WERI-Rb-1 (cell line): ENCODE data around the gene PAN3.
"Not testable (repeated sequence)": the region's sequence is repeated elsewhere in the genome, so short reads cannot be mapped to it uniquely, and the experiment has no call there.

Experiments
- DNase-seq: peaks from one replicate; pipeline ENCODE4 v3.0.0-alpha.2; 2020
- H3K27ac ChIP-seq: fragments of 250-450 bp; sonication (Bioruptor Pico); 2 replicates; pipeline ENCODE4 v1.5.1; 2020; ENCODE audit warnings: mild to moderate bottlenecking, moderate library complexity
- H3K27me3 ChIP-seq: fragments of 250-450 bp; sonication (Bioruptor Pico); 2 replicates; pipeline ENCODE4 v1.5.1; 2021; ENCODE audit warnings: mild to moderate bottlenecking, low read depth, moderate library complexity; ENCODE audit not compliant: insufficient read depth, severe bottlenecking
- H3K36me3 ChIP-seq: fragments of 250-450 bp; sonication (Bioruptor Pico); 2 replicates; pipeline ENCODE4 v1.5.1; 2020; ENCODE audit warnings: mild to moderate bottlenecking, moderate library complexity
- H3K4me3 ChIP-seq: 2 replicates; pipeline ENCODE4 v1.5.1; 2011; ENCODE audit warnings: low read depth, mild to moderate bottlenecking, control low read depth, low read length
- H3K9me3 ChIP-seq: fragments of 250-450 bp; sonication (Bioruptor Pico); 2 replicates; pipeline ENCODE4 v1.5.1; 2021; ENCODE audit warnings: mild to moderate bottlenecking, moderate library complexity; ENCODE audit not compliant: severe bottlenecking
- TF ChIP-seq, protein P1 (sequence below): IDR thresholded peaks from 2 replicates; pipeline ENCODE4 v1.5.1; 2011; ENCODE audit warnings: low read depth, mild to moderate bottlenecking, control low read depth, inconsistent platforms, low read length

The PAN3 gene

GRCh38 chr13:28099396-28100149 lies 38.8 kb upstream of the PAN3 start:
- TF ChIP-seq, protein P1, sequence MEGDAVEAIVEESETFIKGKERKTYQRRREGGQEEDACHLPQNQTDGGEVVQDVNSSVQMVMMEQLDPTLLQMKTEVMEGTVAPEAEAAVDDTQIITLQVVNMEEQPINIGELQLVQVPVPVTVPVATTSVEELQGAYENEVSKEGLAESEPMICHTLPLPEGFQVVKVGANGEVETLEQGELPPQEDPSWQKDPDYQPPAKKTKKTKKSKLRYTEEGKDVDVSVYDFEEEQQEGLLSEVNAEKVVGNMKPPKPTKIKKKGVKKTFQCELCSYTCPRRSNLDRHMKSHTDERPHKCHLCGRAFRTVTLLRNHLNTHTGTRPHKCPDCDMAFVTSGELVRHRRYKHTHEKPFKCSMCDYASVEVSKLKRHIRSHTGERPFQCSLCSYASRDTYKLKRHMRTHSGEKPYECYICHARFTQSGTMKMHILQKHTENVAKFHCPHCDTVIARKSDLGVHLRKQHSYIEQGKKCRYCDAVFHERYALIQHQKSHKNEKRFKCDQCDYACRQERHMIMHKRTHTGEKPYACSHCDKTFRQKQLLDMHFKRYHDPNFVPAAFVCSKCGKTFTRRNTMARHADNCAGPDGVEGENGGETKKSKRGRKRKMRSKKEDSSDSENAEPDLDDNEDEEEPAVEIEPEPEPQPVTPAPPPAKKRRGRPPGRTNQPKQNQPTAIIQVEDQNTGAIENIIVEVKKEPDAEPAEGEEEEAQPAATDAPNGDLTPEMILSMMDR: no peak
- Histone ChIP-seq H3K9me3 (peaks cover 6% of the 10 kb centered on the region), H3K27ac (no peak overlapping the region), H3K4me3 (peak overlapping the region; percentile 56), H3K36me3 (no peaks in the 10 kb centered on the region), H3K27me3 (peaks cover 85% of the 10 kb centered on the region)
- DNase-seq: no peak

GRCh38 chr13:28100150-28101121 lies 37.9 kb upstream of the PAN3 start, which contains the start of gene FLT3:
TSS of gene FLT3 (minus strand) at chr13:28100576. CDS start at chr13:28100510, 66 bp downstream.
- no peak within 1 kb of the TSS for H3K27ac ChIP-seq
- H3K36me3 ChIP-seq: no peaks in the 10 kb centered on the region
- DNase-seq: peak; percentile 70
- TF ChIP-seq, protein P1: no peak
- H3K9me3 ChIP-seq: peaks cover 6% of the 10 kb centered on the region
- H3K27me3 ChIP-seq: peaks cover 77% of the 10 kb centered on the region
- peak within 1 kb of the TSS; percentile 56 for H3K4me3 ChIP-seq

DNA sequence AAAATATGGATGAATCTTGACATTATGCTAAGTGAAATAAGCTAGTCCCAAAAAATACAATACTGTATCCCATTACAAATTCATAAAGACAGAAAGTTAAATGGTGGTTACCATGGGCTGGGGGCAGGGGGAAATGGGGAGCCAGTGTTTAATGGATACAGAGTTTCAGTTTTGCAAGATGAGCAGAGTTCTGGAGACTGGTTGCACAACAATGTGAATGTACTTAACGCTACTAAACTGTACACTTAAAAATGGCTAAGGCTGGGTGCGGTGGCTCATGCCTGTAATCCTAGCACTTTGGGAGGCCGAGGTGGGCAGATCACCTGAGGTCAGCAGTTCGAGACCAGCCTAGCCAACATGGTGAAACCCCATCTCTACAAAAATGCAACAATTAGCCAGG lies 36.5 kb upstream of the PAN3 start:
- not testable (repeated sequence) for H3K36me3 ChIP-seq, H3K9me3 ChIP-seq, H3K4me3 ChIP-seq, H3K27ac ChIP-seq, DNase-seq
- peaks cover 68% of the 10 kb centered on the region for H3K27me3 ChIP-seq

- peaks cover 40% of the 10 kb centered on the region for H3K27me3 ChIP-seq
- no peaks in the 10 kb centered on the region for H3K36me3 ChIP-seq
- no peaks in the 10 kb centered on the region for H3K9me3 ChIP-seq
- no peak overlapping the region for H3K4me3 ChIP-seq
- TF ChIP-seq, protein P1: no peak
- DNase-seq: no peak
- no peak overlapping the region for H3K27ac ChIP-seq
These were observed 31.4 kb upstream of the PAN3 start for GRCh38 chr13:28106976-28107375.

DNA sequence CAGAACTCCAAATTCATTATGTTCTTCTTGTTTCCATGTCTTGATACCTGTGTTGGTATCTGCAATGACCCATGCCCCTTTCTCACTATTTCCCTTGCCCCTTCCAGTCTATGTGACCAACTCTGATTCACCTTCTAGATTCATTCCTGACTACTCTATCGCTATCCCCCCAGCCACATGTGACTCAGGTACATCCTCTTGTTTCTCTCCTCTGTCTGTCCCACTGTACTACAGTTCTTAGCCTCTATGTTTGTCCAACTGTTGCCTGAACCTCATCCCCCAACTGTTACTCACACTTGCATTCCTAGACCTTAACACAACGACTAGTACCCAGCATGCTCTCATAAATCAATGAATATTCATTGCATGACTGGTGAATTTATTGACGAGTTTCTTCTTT lies 27.9 kb upstream of the PAN3 start:
- Histone ChIP-seq H3K9me3 (no peaks in the 10 kb centered on the region), H3K36me3 (no peaks in the 10 kb centered on the region), H3K27me3 (peaks cover 23% of the 10 kb centered on the region), H3K27ac (no peak overlapping the region), H3K4me3 (no peak overlapping the region)
- TF ChIP-seq, protein P1: no peak
- DNase-seq: no peak

- Histone ChIP-seq H3K27me3 (peaks cover 7% of the 10 kb centered on the region), H3K4me3 (no peak overlapping the region), H3K36me3 (no peaks in the 10 kb centered on the region), H3K27ac (no peak overlapping the region), H3K9me3 (peaks cover 10% of the 10 kb centered on the region)
- DNase-seq: no peak
- TF ChIP-seq, protein P1: no peak
These were observed 21.6 kb upstream of the PAN3 start for GRCh38 chr13:28116736-28117135.
